ENCODE data around the gene ME2. TPM values are rescaled to one million over a fixed set of nuclear protein-coding genes. Genes with fewer than 3 reads are reported as not detected.

Gene ME2
- total RNA-seq, 1 experiment from 2014 or later: 49.4 TPM

GRCh38 chr18:50857694-50858093, 21.2 kb upstream of the ME2 start:
- no peak for TF ChIP-seq CTCF (conservative IDR thresholded peaks at IDR 0.05)
- H3K79me1 ChIP-seq (ENCODE audit: insufficient read depth, low read depth, low read length, poor library complexity, severe bottlenecking): no peaks in the 10 kb centered on the region
- H3K23me2 ChIP-seq (ENCODE audit: insufficient read length, low read depth, low read length, poor library complexity, severe bottlenecking): no peaks in the 10 kb centered on the region
- H3K36me3 Mint-ChIP-seq (ENCODE audit: insufficient read depth in 1 of 3, low read depth in 3 of 3): no peaks in the 10 kb centered on the region
- H2BK12ac ChIP-seq (ENCODE audit: insufficient read length, low read depth, low read length): no peak overlapping the region
- H2AK5ac ChIP-seq (ENCODE audit: insufficient read length, low read length): no peak overlapping the region
- no peak overlapping the region for H4K8ac ChIP-seq (replicated peaks; ENCODE audit: insufficient read length, low read depth, low read length)
- no peak overlapping the region for H3K23ac ChIP-seq (ENCODE audit: insufficient read length, low read depth, low read length)
- H3K9ac ChIP-seq (ENCODE audit: extremely low read depth, insufficient read length, low read length): no peak overlapping the region
- no peaks in the 10 kb centered on the region for H3K79me2 ChIP-seq (ENCODE audit: insufficient read depth, low read length)
- no peak overlapping the region for H3T11ph ChIP-seq (ENCODE audit: low read length)
- H4K20me1 ChIP-seq (ENCODE audit: control insufficient read depth, insufficient read depth, insufficient read length): no peaks in the 10 kb centered on the region
- H2BK120ac ChIP-seq (ENCODE audit: low read depth, low read length, poor library complexity, severe bottlenecking): no peak overlapping the region
- no peak overlapping the region for H2BK20ac ChIP-seq (ENCODE audit: low read depth, low read length, poor library complexity, severe bottlenecking)
- H3K4me3 Mint-ChIP-seq: no peak overlapping the region
- no peak overlapping the region for H3K4me2 ChIP-seq (ENCODE audit: insufficient read depth, insufficient read length, low read length)
- no peak overlapping the region for H3K18ac ChIP-seq (ENCODE audit: insufficient read length, low read depth, low read length)
- H3K9me3 ChIP-seq (ENCODE audit: control insufficient read depth, low read depth, low read length): no peaks in the 10 kb centered on the region
- no peak overlapping the region for H2AFZ ChIP-seq (ENCODE audit: low read length)
- H3K4ac ChIP-seq (ENCODE audit: low read depth, low read length): no peak overlapping the region
- H3K14ac ChIP-seq (ENCODE audit: insufficient read depth, low read length): no peak overlapping the region
- no peak for DNase-seq
- H2BK5ac ChIP-seq (ENCODE audit: insufficient read length, low read length): no peak overlapping the region
- no peaks in the 10 kb centered on the region for H3K9me3 Mint-ChIP-seq
- H2BK15ac ChIP-seq (ENCODE audit: low read depth, low read length): no peak overlapping the region
- no peak overlapping the region for H4K5ac ChIP-seq (ENCODE audit: insufficient read length, low read depth, low read length)
- no peaks in the 10 kb centered on the region; the same call in 1 of the 2 replicates for H3K4me1 ChIP-seq (ENCODE audit: insufficient read depth, low read length)
- no peak overlapping the region for H3K27ac Mint-ChIP-seq
- no peak overlapping the region for H3K27ac ChIP-seq (ENCODE audit: insufficient read length, low read depth, low read length)
- H4K91ac ChIP-seq (ENCODE audit: insufficient read length, low read depth, low read length): no peak overlapping the region
- no peaks in the 10 kb centered on the region; the same call in none of the 2 replicates for H3K27me3 Mint-ChIP-seq (ENCODE audit: low read depth)
- no peak overlapping the region for H3K56ac ChIP-seq (ENCODE audit: insufficient read length, low read depth, low read length)
- no peaks in the 10 kb centered on the region for H3K27me3 ChIP-seq (ENCODE audit: insufficient read depth, low read length)
- peaks cover 9 to 10% of the 10 kb centered on the region in 2 experiments for H3K4me1 Mint-ChIP-seq
- no CpG with 5 or more reads among the region's 3 CpGs for WGBS (ENCODE audit: extremely low coverage, insufficient read length, low lambda C conversion rate)

Measured in H9 (cell line).